ENCODE measurements around the gene APOL1. TPM values are rescaled to one million over a fixed set of nuclear protein-coding genes. Genes with fewer than 3 reads are reported as not detected.
"Not testable (repeated sequence)": the region's sequence is repeated elsewhere in the genome, so short reads cannot be mapped to it uniquely, and the experiment has no call there.

The APOL1 gene
- total and polyA plus RNA-seq, 7 donors = 6.6 to 64.0 (median 16.0) TPM

GRCh38 chr22:36258701-36259614 lies 6.0 kb downstream of the APOL1 start:
- peak; percentile 80 for DNase-seq
- WGBS, 2 donors = 50 to 67% methylated on average over 16 of the region's 16 CpGs
- intact Hi-C loops (cut with DNase I) = no loop called here
- TF ChIP-seq CTCF (IDR thresholded peaks at IDR 0.05) (no peak), POLR2AphosphoS5 (IDR thresholded peaks at IDR 0.05) (no peak), POLR2A (IDR thresholded peaks at IDR 0.05) (no peak), EP300 (IDR thresholded peaks at IDR 0.05) (no peak)
- peaks cover 0 to 53% (median 4%) of the 10 kb centered on the region in 4 donors for H3K36me3 ChIP-seq
- no peaks in the 10 kb centered on the region for H3K27me3 ChIP-seq
- no peak overlapping the region for H3K4me3 ChIP-seq
- no peaks in the 10 kb centered on the region for H3K9me3 ChIP-seq
- peaks cover 0 to 37% (median 34%) of the 10 kb centered on the region in 4 donors for H3K4me1 ChIP-seq
- peak overlapping the region; percentile 47 to 62 (median 60) for H3K27ac ChIP-seq

- H3K9me3 ChIP-seq = no peaks in the 10 kb centered on the region
- H3K36me3 ChIP-seq = peaks cover 0 to 55% (median 4%) of the 10 kb centered on the region in 4 donors
- DNase-seq = no peak
- intact Hi-C loops (cut with DNase I) = no loop called here
- H3K27ac ChIP-seq = peak overlapping the region; percentile 47 to 62 (median 60)
- H3K27me3 ChIP-seq = no peaks in the 10 kb centered on the region
- no peak for TF ChIP-seq POLR2A (IDR thresholded peaks at IDR 0.05)
- no peak for TF ChIP-seq EP300 (IDR thresholded peaks at IDR 0.05)
- TF ChIP-seq POLR2AphosphoS5 (IDR thresholded peaks at IDR 0.05) = no peak
- TF ChIP-seq CTCF (IDR thresholded peaks at IDR 0.05) = no peak
- H3K4me1 ChIP-seq = peaks cover 0 to 29% (median 26%) of the 10 kb centered on the region in 4 donors
- H3K4me3 ChIP-seq = no peak overlapping the region
- WGBS, 2 donors = 85 to 88% methylated on average over 14 of the region's 14 CpGs
Observed at GRCh38 chr22:36259615-36260300, 6.8 kb downstream of the APOL1 start.

- DNase-seq; H3K27ac ChIP-seq; H3K4me3 ChIP-seq; H3K9me3 ChIP-seq; intact Hi-C loops (cut with DNase I); H3K27me3 ChIP-seq: not testable (repeated sequence)
- Histone ChIP-seq H3K4me1 (peaks cover 0 to 23% (median 20%) of the 10 kb centered on the region in 4 donors), H3K36me3 (peaks cover 3 to 71% (median 9%) of the 10 kb centered on the region in 4 donors)
- 87 to 89% methylated on average over 6 of the region's 6 CpGs for WGBS, 2 donors
Observed at GRCh38 chr22:36261675-36262074, 8.7 kb downstream of the APOL1 start.

- Histone ChIP-seq H3K36me3 (peaks cover 3 to 72% (median 9%) of the 10 kb centered on the region in 4 donors), H3K4me1 (peaks cover 0 to 23% (median 20%) of the 10 kb centered on the region in 4 donors)
- intact Hi-C loops (cut with DNase I); H3K4me3 ChIP-seq; H3K9me3 ChIP-seq; H3K27me3 ChIP-seq; H3K27ac ChIP-seq; DNase-seq: not testable (repeated sequence)
- WGBS, 2 donors = 96 to 97% methylated on average over 3 of the region's 3 CpGs
Observed at GRCh38 chr22:36262307-36262706, 9.4 kb downstream of the APOL1 start.

GRCh38 chr22:36263216-36263673 lies 10.3 kb downstream of the APOL1 start:
- H3K27ac ChIP-seq; intact Hi-C loops (cut with DNase I); H3K27me3 ChIP-seq; DNase-seq; H3K4me3 ChIP-seq; H3K9me3 ChIP-seq: not testable (repeated sequence)
- Histone ChIP-seq H3K36me3 (peaks cover 3 to 64% (median 9%) of the 10 kb centered on the region in 4 donors), H3K4me1 (peaks cover 0 to 17% (median 14%) of the 10 kb centered on the region in 4 donors)
- 72 to 77% methylated on average over 5 of the region's 5 CpGs for WGBS, 2 donors

GRCh38 chr22:36263886-36264664 lies 11.1 kb downstream of the APOL1 start:
- intact Hi-C loops (cut with DNase I); H3K4me1 ChIP-seq; H3K27me3 ChIP-seq; DNase-seq; H3K4me3 ChIP-seq; H3K9me3 ChIP-seq: not testable (repeated sequence)
- H3K27ac ChIP-seq = peak overlapping the region in 1 of 4 donors; percentile 46
- 89 to 91% methylated on average over 7 of the region's 7 CpGs for WGBS, 2 donors
- H3K36me3 ChIP-seq = peaks cover 3 to 64% (median 9%) of the 10 kb centered on the region in 4 donors
